T-helper 2 cell (primary cell): ENCODE results near the gene SCYL1.

ENCODE experiments used
- DNase-seq, 5 experiments: peaks; one replicate each; pipeline versions ENCODE4 v3.0.0 to v3.0.0-alpha.2; 2012 to 2022
- total RNA-seq, 2 donors: gene quantifications; one replicate each; lab custom pipeline; 2026; lab: John Stamatoyannopoulos, UW

Gene SCYL1
- total RNA-seq, result 58.0 to 61.1 reads per million in 2 donors

- DNase-seq, result peak; percentile 64 to 77 (median 72)
These were observed at the start of gene SCYL1 for GRCh38 chr11:65524741-65525545. SCYL1 (plus strand) TSS chr11:65525083; CDS start chr11:65525154, 71 bp downstream.

GRCh38 chr11:65476632-65477148 is 48.2 kb upstream of the SCYL1 start:
- no peak for DNase-seq

- peak; percentile 72 to 93 (median 83) for DNase-seq
These were observed 47.5 kb upstream of the SCYL1 start for GRCh38 chr11:65477149-65477965.

- no peak for DNase-seq
These were observed 46.3 kb upstream of the SCYL1 start for GRCh38 chr11:65478388-65479183.

GRCh38 chr11:65479184-65480145 is 45.4 kb upstream of the SCYL1 start:
- no peak for DNase-seq

- DNase-seq, result no peak
These were observed 42.5 kb upstream of the SCYL1 start for GRCh38 chr11:65482306-65482850.

GRCh38 chr11:65485920-65486219 is 39.0 kb upstream of the SCYL1 start:
- no peak for DNase-seq

GRCh38 chr11:65486570-65487466 is 38.1 kb upstream of the SCYL1 start:
- no peak for DNase-seq

GRCh38 chr11:65487467-65488272 is 37.2 kb upstream of the SCYL1 start:
- DNase-seq, result no peak

GRCh38 chr11:65488273-65489034 is 36.4 kb upstream of the SCYL1 start:
- no peak for DNase-seq

- no peak for DNase-seq
These were observed 35.7 kb upstream of the SCYL1 start for GRCh38 chr11:65489035-65489705.

GRCh38 chr11:65489706-65490320 is 35.1 kb upstream of the SCYL1 start:
- no peak for DNase-seq

GRCh38 chr11:65491163-65491465 is 33.8 kb upstream of the SCYL1 start:
- DNase-seq, result no peak

GRCh38 chr11:65491614-65492386 is 33.1 kb upstream of the SCYL1 start:
- DNase-seq, result no peak

- DNase-seq, result no peak
These were observed 32.6 kb upstream of the SCYL1 start for GRCh38 chr11:65492387-65492636.

- no peak for DNase-seq
These were observed 32.1 kb upstream of the SCYL1 start for GRCh38 chr11:65492637-65493366.
